Liver (tissue), 9 donors: ENCODE measurements around the gene TSBP1. TPM values are rescaled to one million over a fixed set of nuclear protein-coding genes. Genes with fewer than 3 reads are reported as not detected.

Experiments
- DNase-seq: peaks from one replicate; pipeline ENCODE4 v3.0.0-alpha.2; 2017; ENCODE audit warnings: low spot score
- H3K27ac ChIP-seq, 2 donors: one replicate each; pipeline ENCODE4 v1.7.0; 2013; ENCODE audit warnings: inconsistent platforms in 2 of 2, low read length in 2 of 2, control low read depth in 1 of 2, low read depth in 1 of 2, mild to moderate bottlenecking in 1 of 2
- H3K27me3 ChIP-seq, 4 donors: one replicate each; pipeline versions ENCODE4 v1.6.1 to v1.7.0; 2013; ENCODE audit warnings: low read length in 3 of 4, inconsistent platforms in 1 of 4, mild to moderate bottlenecking in 1 of 4, moderate library complexity in 1 of 4; ENCODE audit not compliant: control insufficient read depth in 4 of 4, insufficient read depth in 4 of 4
- H3K36me3 ChIP-seq, 4 donors: one replicate each; pipeline versions ENCODE4 v1.6.1 to v1.7.0; 2013; ENCODE audit warnings: low read length in 3 of 4, mild to moderate bottlenecking in 3 of 4, low read depth in 1 of 4, moderate library complexity in 1 of 4; ENCODE audit not compliant: control insufficient read depth in 4 of 4, insufficient read depth in 3 of 4
- H3K4me1 ChIP-seq, 4 donors: one replicate each; pipeline versions ENCODE4 v1.6.1 to v1.7.0; 2013; ENCODE audit warnings: low read length in 3 of 4, mild to moderate bottlenecking in 3 of 4, moderate library complexity in 1 of 4; ENCODE audit not compliant: control insufficient read depth in 4 of 4, insufficient read depth in 4 of 4
- H3K4me3 ChIP-seq, 3 donors: one replicate each; pipeline versions ENCODE4 v1.6.1 to v1.7.0; 2013; ENCODE audit warnings: low read length in 3 of 3, control low read depth in 1 of 3, low read depth in 1 of 3, mild to moderate bottlenecking in 1 of 3
- H3K9ac ChIP-seq, 2 donors: one replicate each; pipeline ENCODE4 v1.7.0; 2013; ENCODE audit warnings: low read length in 2 of 2, mild to moderate bottlenecking in 2 of 2, moderate library complexity in 2 of 2, control low read depth in 1 of 2, low read depth in 1 of 2
- H3K9me3 ChIP-seq, 4 donors: one replicate each; pipeline versions ENCODE4 v1.6.1 to v1.7.0; 2013; ENCODE audit warnings: low read length in 3 of 4; ENCODE audit not compliant: control insufficient read depth in 4 of 4
- CTCF ChIP-seq: fragments of 150-350 bp; IDR thresholded peaks from 2 replicates; pipeline ENCODE4 v1.5.1; 2017; ENCODE audit warnings: improper control_type of control experiment, low read depth, low read length; ENCODE audit not compliant: missing input control
- FOXA1 ChIP-seq: IDR thresholded peaks from 2 replicates; pipeline ENCODE4 v1.6.1; 2016; ENCODE audit warnings: antibody characterized with exemption
- GABPA ChIP-seq, 2 donors: IDR thresholded peaks in 1 of 2; conservative IDR thresholded peaks in 1 of 2; 2 replicates each; pipeline ENCODE4 v1.6.1; 2016; ENCODE audit warnings: antibody characterized with exemption in 2 of 2, mild to moderate bottlenecking in 1 of 2, moderate library complexity in 1 of 2
- JUND ChIP-seq, 2 donors: IDR thresholded peaks; 2 replicates each; pipeline ENCODE4 v1.6.1; 2016; ENCODE audit warnings: antibody characterized with exemption in 2 of 2
- MAX ChIP-seq: IDR thresholded peaks from 2 replicates; pipeline ENCODE4 v1.6.1; 2016; ENCODE audit warnings: antibody characterized with exemption
- NR2F2 ChIP-seq: IDR thresholded peaks from 2 replicates; pipeline ENCODE4 v1.6.1; 2016; ENCODE audit warnings: antibody characterized with exemption
- RAD21 ChIP-seq, 2 donors: IDR thresholded peaks; 2 replicates each; pipeline ENCODE4 v1.6.1; 2016; ENCODE audit warnings: antibody characterized with exemption in 2 of 2, mild to moderate bottlenecking in 2 of 2
- RXRA ChIP-seq, 2 donors: IDR thresholded peaks; 2 replicates each; pipeline ENCODE4 v1.6.1; 2017 to 2018; ENCODE audit warnings: antibody characterized with exemption in 2 of 2, mild to moderate bottlenecking in 1 of 2
- YY1 ChIP-seq: IDR thresholded peaks from 2 replicates; pipeline ENCODE4 v1.6.1; 2016; ENCODE audit warnings: antibody characterized with exemption, mild to moderate bottlenecking
- WGBS: extraction: QIAGEN DNeasy Blood & Tissue Kit; methylation state at CpG from one replicate; pipeline ENCODE4 v1.1.7; 2013; 5-methylcytosine and 5-hydroxymethylcytosine counted together
- polyA plus RNA-seq, 2 donors: library from polyadenylated mRNA; stranded (reverse) in 1 of 2; unstranded in 1 of 2; fragments of 200-250 nt in 1 of 2; fragments of >200 nt in 1 of 2; fragmentation: Nextera tagmentation in 1 of 2; extraction: Ambion mirVana in 1 of 2; gene quantifications; one replicate each; pipeline versions ENCODE4 v1.2.1 to v1.2.3, GENCODE V29; 2013 to 2015
- total RNA-seq, 2 donors: library from RNA; depleted of rRNA; stranded (reverse); fragments of >200 nt; gene quantifications; one replicate each; pipeline ENCODE4 v1.2.3, GENCODE V29; 2014
- donor health status: healthy.
- donor health status: healthy.
- donor health status: healthy.
- donor health status: healthy.
- donor health status: healthy.

Gene TSBP1, protein sequence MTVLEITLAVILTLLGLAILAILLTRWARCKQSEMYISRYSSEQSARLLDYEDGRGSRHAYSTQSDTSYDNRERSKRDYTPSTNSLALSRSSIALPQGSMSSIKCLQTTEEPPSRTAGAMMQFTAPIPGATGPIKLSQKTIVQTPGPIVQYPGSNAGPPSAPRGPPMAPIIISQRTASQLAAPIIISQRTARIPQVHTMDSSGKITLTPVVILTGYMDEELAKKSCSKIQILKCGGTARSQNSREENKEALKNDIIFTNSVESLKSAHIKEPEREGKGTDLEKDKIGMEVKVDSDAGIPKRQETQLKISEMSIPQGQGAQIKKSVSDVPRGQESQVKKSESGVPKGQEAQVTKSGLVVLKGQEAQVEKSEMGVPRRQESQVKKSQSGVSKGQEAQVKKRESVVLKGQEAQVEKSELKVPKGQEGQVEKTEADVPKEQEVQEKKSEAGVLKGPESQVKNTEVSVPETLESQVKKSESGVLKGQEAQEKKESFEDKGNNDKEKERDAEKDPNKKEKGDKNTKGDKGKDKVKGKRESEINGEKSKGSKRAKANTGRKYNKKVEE
- total RNA-seq, result not detected
- polyA plus RNA-seq, result not detected

- Histone ChIP-seq H3K4me1 (no peaks in the 10 kb centered on the region), H3K4me3 (no peak within 1 kb of the TSS), H3K9me3 (no peaks in the 10 kb centered on the region), H3K27ac (no peak within 1 kb of the TSS), H3K27me3 (no peaks in the 10 kb centered on the region), H3K9ac (no peak within 1 kb of the TSS), H3K36me3 (no peaks in the 10 kb centered on the region)
- DNase-seq, result no peak
- no peak for TF ChIP-seq FOXA1
- TF ChIP-seq JUND (IDR thresholded peaks at IDR 0.05), result no peak
Measured at GRCh38 chr6:32371803-32372202, at the start of gene TSBP1. Gene TSBP1, minus strand, starts transcription at chr6:32371903. Its CDS starts 197 bp downstream, at chr6:32371706.

DNA sequence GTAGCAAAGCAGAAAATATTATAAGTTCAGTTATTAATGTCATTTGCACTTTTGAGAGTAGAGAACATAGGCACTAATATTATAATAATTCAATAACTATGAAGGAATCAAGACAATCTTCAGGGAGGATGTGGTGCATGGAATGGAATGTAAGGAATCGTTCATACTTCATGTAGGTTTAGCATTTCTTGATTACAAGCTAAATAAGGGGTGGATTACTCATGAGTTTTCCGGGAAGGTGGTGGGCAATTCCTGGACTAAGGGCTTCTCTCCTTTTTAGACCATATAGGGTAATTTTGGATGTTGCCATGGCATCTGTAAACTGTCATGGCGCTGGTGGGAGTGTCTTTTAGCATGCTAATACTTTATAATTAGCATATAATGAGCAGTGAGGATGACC lies 44.3 kb upstream of the TSBP1 start:
- 66% methylated on average over 3 of the region's 3 CpGs for WGBS
- H3K9ac ChIP-seq, result no peak overlapping the region

DNA sequence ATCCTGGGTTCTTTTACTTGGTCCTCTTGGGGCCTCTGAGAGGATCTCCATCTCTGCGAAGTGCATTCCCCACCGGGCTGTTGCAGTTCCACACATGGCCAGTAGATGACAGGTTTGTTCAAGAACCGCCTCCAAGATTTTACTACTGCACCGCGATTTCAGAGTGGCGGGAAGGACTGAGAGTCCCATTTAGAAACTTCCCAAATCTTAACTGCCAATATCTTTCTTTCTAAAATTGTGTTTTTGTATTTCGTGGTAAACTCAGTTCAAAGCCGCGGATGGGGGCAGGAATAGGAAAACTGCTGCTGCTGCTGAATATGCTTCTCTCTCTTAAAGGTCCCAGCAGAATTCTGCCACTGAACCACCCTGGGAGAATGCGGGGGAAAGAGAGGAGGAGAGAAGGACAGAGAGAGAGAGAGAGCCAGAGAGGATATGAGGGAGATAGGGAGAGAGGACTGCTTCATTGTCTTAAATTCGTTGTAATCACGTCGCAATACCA lies 43.9 kb upstream of the TSBP1 start:
- H3K36me3 ChIP-seq, result no peaks in the 10 kb centered on the region
- no peak overlapping the region for H3K27ac ChIP-seq
- no peak overlapping the region for H3K4me3 ChIP-seq
- peak; percentile 76 for DNase-seq
- no peak overlapping the region for H3K9ac ChIP-seq
- peaks cover 3 to 20% (median 6%) of the 10 kb centered on the region in 4 donors for H3K27me3 ChIP-seq
- H3K9me3 ChIP-seq, result no peaks in the 10 kb centered on the region
- H3K4me1 ChIP-seq, result peaks cover 0 to 4% (median 0%) of the 10 kb centered on the region in 4 donors
- 11% methylated on average over 13 of the region's 13 CpGs for WGBS
- peak; percentile 89 to 94 for TF ChIP-seq RAD21 (IDR thresholded peaks at IDR 0.05)
- TF ChIP-seq CTCF, result peak; percentile 99
- no peak for TF ChIP-seq MAX

More for the DNA sequence above, 44.3 kb upstream of the TSBP1 start:
- Histone ChIP-seq H3K4me1 (peaks cover 0 to 4% (median 0%) of the 10 kb centered on the region in 4 donors), H3K4me3 (no peak overlapping the region), H3K9me3 (no peaks in the 10 kb centered on the region), H3K27me3 (peaks cover 3 to 20% (median 6%) of the 10 kb centered on the region in 4 donors), H3K36me3 (no peaks in the 10 kb centered on the region), H3K27ac (no peak overlapping the region)
- TF ChIP-seq NR2F2, result no peak
- TF ChIP-seq RXRA (IDR thresholded peaks at IDR 0.05), result no peak
- TF ChIP-seq MAX, result no peak
- TF ChIP-seq YY1, result no peak
- no peak for TF ChIP-seq FOXA1
- TF ChIP-seq GABPA (IDR thresholded peaks at IDR 0.05 in 1 of 2, conservative IDR thresholded peaks at IDR 0.05 in 1 of 2), result no peak
- no peak for DNase-seq
